H1 (cell line): ENCODE measurements around the gene PDGFA. TPM values are rescaled to one million over a fixed set of nuclear protein-coding genes. Genes with fewer than 3 reads are reported as not detected.

Experiments used
- CTCF ChIA-PET: fragments of 300-600 bp; sonication (Branson Sonifier 250); formaldehyde crosslinking; loops from one replicate; lab custom pipeline; 2021; ENCODE audit not compliant: partially characterized antibody; lab: Charles Lee
- POLR2A ChIA-PET: fragments of 300-600 bp; sonication (Branson Sonifier 250); formaldehyde crosslinking; loops from one replicate; lab custom pipeline; 2021; ENCODE audit warnings: inconsistent platforms; ENCODE audit not compliant: partially characterized antibody; lab: Charles Lee
- DNase-seq, 2 experiments: peaks; one replicate each; pipeline versions ENCODE4 v3.0.0 to v3.0.0-alpha.2; 2010 to 2022; ENCODE audit warnings: low spot score in 2 of 2, low read depth in 1 of 2, mixed read lengths in 1 of 2
- FAIRE-seq: peaks from 2 replicates; lab custom pipeline; 2011; peaks lifted over from hg19 to GRCh38; lab: Jason Lieb, UNC
- H2AFZ ChIP-seq: 2 replicates; pipeline ENCODE4 v1.8.1; 2012; ENCODE audit warnings: low read length, inconsistent platforms
- H2AK5ac ChIP-seq: 2 replicates; pipeline ENCODE4 v1.6.1; 2013; ENCODE audit warnings: low read depth, low read length
- H2BK120ac ChIP-seq: replicated peaks from 2 replicates; pipeline ENCODE3; 2013; ENCODE audit warnings: low read depth, low read length, inconsistent platforms
- H2BK12ac ChIP-seq: 2 replicates; pipeline ENCODE4 v1.6.1; 2013; ENCODE audit warnings: low read depth, low read length
- H2BK15ac ChIP-seq: 2 replicates; pipeline ENCODE4 v1.6.1; 2013; ENCODE audit warnings: low read length
- H2BK20ac ChIP-seq: 2 replicates; pipeline ENCODE4 v1.6.1; 2013; ENCODE audit warnings: low read length
- H2BK5ac ChIP-seq: 2 replicates; pipeline ENCODE4 v1.6.1; 2013; ENCODE audit warnings: low read depth, low read length
- H3K14ac ChIP-seq: 2 replicates; pipeline ENCODE4 v1.6.1; 2013; ENCODE audit warnings: inconsistent platforms; ENCODE audit not compliant: insufficient read length
- H3K18ac ChIP-seq: 2 replicates; pipeline ENCODE4 v1.6.1; 2013; ENCODE audit warnings: low read length; ENCODE audit errors: extremely low read depth
- H3K23ac ChIP-seq: 2 replicates; pipeline ENCODE4 v1.6.1; 2013; ENCODE audit warnings: inconsistent platforms; ENCODE audit not compliant: insufficient read length
- H3K23me2 ChIP-seq: 2 replicates; pipeline ENCODE4 v1.6.1; 2013; ENCODE audit warnings: low read depth, low read length
- H3K27ac ChIP-seq: 2 replicates; pipeline ENCODE4 v1.6.1; 2011; ENCODE audit warnings: low read depth, low read length, inconsistent platforms
- H3K27me3 ChIP-seq, 4 experiments: replicated peaks in 1 of 4; 1 replicate in 1 of 4; 2 replicates in 3 of 4; pipeline versions ENCODE4 v1.6.1 to v1.8.1; 2011 to 2013; ENCODE audit warnings: low read length in 3 of 4, mild to moderate bottlenecking in 3 of 4, inconsistent platforms in 2 of 4, mixed read lengths in 2 of 4, moderate library complexity in 1 of 4; ENCODE audit not compliant: control insufficient read depth in 3 of 4, insufficient read depth in 3 of 4; ENCODE audit errors: extremely low read depth in 1 of 4
- H3K36me3 ChIP-seq, 4 experiments: 2 replicates each; pipeline versions ENCODE4 v1.6.1 to v1.8.1; 2011 to 2013; ENCODE audit warnings: mild to moderate bottlenecking in 4 of 4, low read length in 3 of 4, moderate library complexity in 2 of 4, control low read depth in 1 of 4, inconsistent platforms in 1 of 4; ENCODE audit not compliant: insufficient read depth in 4 of 4, control insufficient read depth in 2 of 4
- H3K4ac ChIP-seq: replicated peaks from 2 replicates; pipeline ENCODE3; 2013; ENCODE audit warnings: low read length, low read depth, mixed read lengths, inconsistent platforms; ENCODE audit not compliant: insufficient read length
- H3K4me1 ChIP-seq, 4 experiments: replicated peaks in 1 of 4; 1 replicate in 1 of 4; 2 replicates in 3 of 4; pipeline versions ENCODE4 v1.6.1 to v1.8.1; 2011 to 2013; ENCODE audit warnings: low read length in 3 of 4, inconsistent platforms in 2 of 4, mixed read lengths in 1 of 4; ENCODE audit not compliant: insufficient read depth in 4 of 4, control insufficient read depth in 3 of 4
- H3K4me2 ChIP-seq, 2 experiments: 2 replicates each; pipeline versions ENCODE4 v1.6.1 to v1.8.1; 2011 to 2013; ENCODE audit warnings: low read depth in 2 of 2, low read length in 2 of 2, control low read depth in 1 of 2, inconsistent platforms in 1 of 2, mild to moderate bottlenecking in 1 of 2; ENCODE audit not compliant: insufficient read depth in 1 of 2
- H3K4me3 ChIP-seq, 4 experiments: fragments of 200-600, 300-600 bp in 1 of 4; sonication (generic), shearing (Covaris generic), sonication (Bioruptor Twin) in 1 of 4; 2 replicates each; pipeline versions ENCODE4 v1.5.1 to v1.8.1; 2011 to 2016; ENCODE audit warnings: low read length in 4 of 4, low read depth in 3 of 4, control low read depth in 2 of 4, inconsistent platforms in 2 of 4, mild to moderate bottlenecking in 2 of 4, mixed read lengths in 1 of 4, moderate library complexity in 1 of 4; ENCODE audit not compliant: insufficient read depth in 2 of 4; ENCODE audit errors: extremely low read depth in 1 of 4
- H3K56ac ChIP-seq: replicated peaks from 2 replicates; pipeline ENCODE3; 2013; ENCODE audit warnings: low read depth, mild to moderate bottlenecking, mixed read lengths, low read length, inconsistent platforms; ENCODE audit not compliant: insufficient read length
- H3K79me1 ChIP-seq: 2 replicates; pipeline ENCODE4 v1.6.1; 2013; ENCODE audit warnings: low read depth, low read length, control low read depth
- H3K79me2 ChIP-seq, 2 experiments: 2 replicates each; pipeline versions ENCODE4 v1.6.1 to v1.8.1; 2012 to 2013; ENCODE audit warnings: low read length in 2 of 2, mild to moderate bottlenecking in 2 of 2, inconsistent platforms in 1 of 2; ENCODE audit not compliant: insufficient read depth in 2 of 2, control insufficient read depth in 1 of 2
- H3K9ac ChIP-seq, 4 experiments: replicated peaks in 1 of 4; 1 replicate in 1 of 4; 2 replicates in 3 of 4; pipeline versions ENCODE4 v1.6.1 to v1.8.1; 2011 to 2013; ENCODE audit warnings: low read depth in 3 of 4, low read length in 3 of 4, control low read depth in 2 of 4, mild to moderate bottlenecking in 2 of 4, moderate library complexity in 2 of 4, inconsistent platforms in 1 of 4; ENCODE audit errors: extremely low read depth in 1 of 4
- H3K9me3 ChIP-seq, 2 experiments: 2 replicates each; pipeline versions ENCODE4 v1.6.1 to v1.8.1; 2012 to 2013; ENCODE audit warnings: mild to moderate bottlenecking in 2 of 2, moderate library complexity in 2 of 2, control low read depth in 1 of 2, inconsistent platforms in 1 of 2, low read depth in 1 of 2, low read length in 1 of 2, mixed read lengths in 1 of 2; ENCODE audit not compliant: insufficient read depth in 2 of 2
- H4K20me1 ChIP-seq, 2 experiments: replicated peaks in 1 of 2; 2 replicates each; pipeline versions ENCODE3 to v1.8.1; 2011 to 2013; ENCODE audit warnings: inconsistent platforms in 2 of 2, low read length in 2 of 2, mild to moderate bottlenecking in 1 of 2; ENCODE audit not compliant: insufficient read depth in 2 of 2, control insufficient read depth in 1 of 2
- H4K5ac ChIP-seq: 2 replicates; pipeline ENCODE4 v1.6.1; 2013; ENCODE audit warnings: low read length, low read depth, mixed read lengths, inconsistent platforms; ENCODE audit not compliant: insufficient read length
- H4K8ac ChIP-seq: 2 replicates; pipeline ENCODE4 v1.8.0; 2013; ENCODE audit warnings: mild to moderate bottlenecking, moderate library complexity, low read length, inconsistent platforms; ENCODE audit not compliant: insufficient read depth; ENCODE audit errors: extremely low read depth
- H4K91ac ChIP-seq: replicated peaks from 2 replicates; pipeline ENCODE3; 2013; ENCODE audit warnings: low read length, mixed read lengths, inconsistent platforms; ENCODE audit not compliant: insufficient read length
- BCL11A ChIP-seq, 2 experiments: IDR thresholded peaks; one replicate each; pipeline ENCODE4 v1.6.1; 2011; ENCODE audit warnings: low read depth in 2 of 2, low read length in 2 of 2, mild to moderate bottlenecking in 2 of 2
- CREB1 ChIP-seq: IDR thresholded peaks from 2 replicates; pipeline ENCODE4 v1.6.1; 2012; ENCODE audit warnings: inconsistent platforms
- HDAC2 ChIP-seq, 2 experiments: fragments of 300-600 bp in 1 of 2; sonication (generic) in 1 of 2; IDR thresholded peaks; 2 replicates each; pipeline ENCODE4 v1.6.1; 2011 to 2012; ENCODE audit warnings: low read depth in 2 of 2, low read length in 2 of 2, mild to moderate bottlenecking in 2 of 2, moderate library complexity in 2 of 2, borderline replicate concordance in 1 of 2, inconsistent platforms in 1 of 2
- JUND ChIP-seq: IDR thresholded peaks from 2 replicates; pipeline ENCODE4 v1.6.1; 2011; ENCODE audit warnings: mild to moderate bottlenecking, improper control_type of control experiment, low read length
- MAFK ChIP-seq: IDR thresholded peaks from 2 replicates; pipeline ENCODE4 v1.6.1; 2012; ENCODE audit warnings: low read depth, mild to moderate bottlenecking, improper control_type of control experiment, low read length
- RBBP5 ChIP-seq: IDR thresholded peaks from 2 replicates; pipeline ENCODE4 v1.7.1; 2012; ENCODE audit warnings: low read depth, mild to moderate bottlenecking, inconsistent platforms, low read length, moderate library complexity, borderline replicate concordance
- RFX5 ChIP-seq: IDR thresholded peaks from 2 replicates; pipeline ENCODE4 v1.6.1; 2011; ENCODE audit warnings: low read depth, low read length, improper control_type of control experiment, borderline replicate concordance
- RNF2 ChIP-seq: fragments of 200-900, 300-1000 bp; sonication (generic); IDR thresholded peaks from 2 replicates; pipeline ENCODE4 v1.7.1; 2016; ENCODE audit warnings: borderline replicate concordance, low read depth, mild to moderate bottlenecking, antibody characterized with exemption, low read length; ENCODE audit not compliant: poor library complexity, severe bottlenecking; ENCODE audit errors: missing control alignments
- SAP30 ChIP-seq: fragments of 300-600 bp; sonication (generic); IDR thresholded peaks from 2 replicates; pipeline ENCODE4 v1.7.1; 2012; ENCODE audit warnings: low read length, moderate library complexity, mild to moderate bottlenecking, inconsistent platforms; ENCODE audit not compliant: insufficient read depth, insufficient replicate concordance
- SIX5 ChIP-seq: IDR thresholded peaks from 2 replicates; pipeline ENCODE4 v1.6.1; 2011; ENCODE audit warnings: mild to moderate bottlenecking, low read depth, low read length
- SP2 ChIP-seq: IDR thresholded peaks from 2 replicates; pipeline ENCODE4 v1.6.1; 2012; ENCODE audit warnings: mild to moderate bottlenecking, low read length, inconsistent platforms
- TEAD4 ChIP-seq: IDR thresholded peaks from 2 replicates; pipeline ENCODE4 v1.6.1; 2012; ENCODE audit warnings: low read depth, low read length, inconsistent platforms, mixed read lengths
- WGBS, 2 experiments: shearing (Covaris generic) in 1 of 2; methylation state at CpG; one replicate each; pipeline versions ENCODE4 v1.1.6 to v1.1.7; 2013 to 2015; ENCODE audit warnings: low lambda C conversion rate in 2 of 2, mixed read lengths in 2 of 2, inconsistent platforms in 1 of 2, low coverage in 1 of 2, missing lambda C conversion rate in 1 of 2; ENCODE audit not compliant: insufficient replicate concordance in 2 of 2, insufficient coverage in 1 of 2, insufficient read length in 1 of 2; ENCODE audit errors: extremely low coverage in 1 of 2, missing lambda C conversion rate in 1 of 2; 5-methylcytosine and 5-hydroxymethylcytosine counted together
- polyA plus RNA-seq, 7 experiments: library from polyadenylated mRNA; depleted of rRNA in 3 of 7; stranded (reverse) in 5 of 7; unstranded in 2 of 7; fragments of >200 nt in 5 of 7; fragments of 200-250 nt in 2 of 7; gene quantifications; 1 replicate in 5 of 7; 2 replicates in 1 of 7; 4 replicates in 1 of 7; pipeline versions ENCODE4 v1.2.1 to v1.2.3, GENCODE V29; 2011 to 2013; ENCODE audit warnings: missing spikeins in 2 of 7, mixed read lengths in 2 of 7
- total RNA-seq: library from RNA; stranded (reverse); fragmentation: NEBNext Ultra II Directional; extraction: Animal tissue kit (Norgen Biotek cat#: 25700); gene quantifications from 2 replicates; pipeline ENCODE4 v1.2.1, GENCODE V29; 2021

The PDGFA gene
- total and polyA plus RNA-seq, 2 of the 8 experiments (the other 6 are each of a cell fraction or from before 2014, with no cell fraction given), result 21.1 to 43.0 TPM

DNA sequence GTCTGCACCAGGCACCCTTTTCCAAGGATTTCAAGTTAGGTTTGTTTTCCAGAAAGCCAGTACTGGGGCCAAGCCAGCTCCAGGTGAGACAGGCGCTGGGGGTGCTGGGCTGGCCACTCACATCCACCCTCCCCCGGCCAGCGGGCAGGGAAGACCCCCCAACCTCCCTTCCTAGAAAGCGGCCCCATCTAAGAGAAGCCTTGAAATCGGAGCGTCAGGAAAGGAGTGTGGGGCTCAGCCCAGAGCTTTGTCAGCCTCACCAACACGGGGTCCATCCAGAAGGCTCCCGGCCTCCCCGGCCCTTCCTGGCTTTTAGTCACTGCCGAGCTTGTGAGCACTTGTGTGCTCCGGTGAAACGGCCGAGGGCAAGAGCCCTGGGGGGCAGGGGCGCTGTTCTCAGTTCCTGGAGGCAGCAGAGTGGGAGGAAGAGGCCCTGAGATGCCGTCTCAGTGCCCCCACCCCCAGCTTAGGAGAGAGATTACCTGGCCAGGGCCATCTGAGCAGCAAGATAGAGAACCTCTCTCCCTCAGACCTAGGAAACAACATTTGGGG lies 39.6 kb downstream of the PDGFA start:
- peak in 1 of 2 experiments; percentile 52 for DNase-seq
- Histone ChIP-seq H3K23me2 (peaks cover 15% of the 10 kb centered on the region; the same call in 1 of the 2 replicates), H2BK5ac (no peak overlapping the region), H4K5ac (no peak overlapping the region), H3K14ac (no peak overlapping the region), H3K4me3 (no peak overlapping the region), H3K9me3 (no peaks in the 10 kb centered on the region), H3K56ac (no peak overlapping the region), H3K23ac (no peak overlapping the region), H3K27me3 (no peaks in the 10 kb centered on the region), H3K79me2 (no peaks in the 10 kb centered on the region), H3K79me1 (no peaks in the 10 kb centered on the region), H2AK5ac (no peak overlapping the region), H3K18ac (peak overlapping the region; percentile 19), H3K9ac (no peak overlapping the region), H3K27ac (no peak overlapping the region), H4K8ac (peak overlapping the region; percentile 46), H4K91ac (no peak overlapping the region), H4K20me1 (peaks cover 0 to 8% of the 10 kb centered on the region in 2 experiments), H3K4me1 (peaks cover 0 to 27% (median 12%) of the 10 kb centered on the region in 4 experiments; a peak in 6 of 7 replicates), H2BK120ac (no peak overlapping the region), H3K36me3 (no peaks in the 10 kb centered on the region), H2BK15ac (0 out of 2 replicates have a peak overlapping the region, but pooled peaks have one; percentile 81), H3K4me2 (no peak overlapping the region), H2BK20ac (no peak overlapping the region; the same call in 1 of the 2 replicates), H3K4ac (no peak overlapping the region), H2BK12ac (no peak overlapping the region), H2AFZ (no peak overlapping the region)
- ChIA-PET CTCF (interaction anchor here (1.1 to 2.3 kb wide), 4 partner anchors 9 to 331 kb away, joined by 3 to 6 read pairs (median 4); no protein-coding TSS in a partner anchor), POLR2A (interaction anchor here (0.8 to 1.4 kb wide), 3 partner anchors 35 to 41 kb away, joined by 3 to 4 read pairs (median 4); partner anchors contain the start of gene PDGFA)
- FAIRE-seq, result no peak
- WGBS, 2 experiments, result 65% methylated on average over 13 of the region's 15 CpGs; no CpG with 5 or more reads in 1 of the 2 experiments
- no peak for TF ChIP-seq RBBP5
- no peak for TF ChIP-seq SAP30
- TF ChIP-seq SP2, result no peak
- no peak for TF ChIP-seq MAFK
- no peak for TF ChIP-seq JUND
- no peak for TF ChIP-seq BCL11A (IDR thresholded peaks at IDR 0.05; ENCODE audit: low read depth in 2 of 2, low read length in 2 of 2)
- no peak for TF ChIP-seq SIX5
- TF ChIP-seq RNF2, result no peak
- TF ChIP-seq TEAD4, result no peak
- no peak for TF ChIP-seq RFX5
- TF ChIP-seq HDAC2 (IDR thresholded peaks at IDR 0.05; ENCODE audit: borderline replicate concordance in 1 of 2, low read depth in 2 of 2, low read length in 2 of 2), result no peak
- no peak for TF ChIP-seq CREB1
